ENCODE data around the gene ENGASE.

The ENGASE gene

GRCh38 chr17:79045001-79045729 is 29.5 kb upstream of the ENGASE start:
- no peak for DNase-seq (ENCODE audit: low read depth)
- H3K4me3 ChIP-seq (ENCODE audit: low read depth, low read length) = no peak overlapping the region
- no peak for TF ChIP-seq CTCF (conservative IDR thresholded peaks at IDR 0.05; ENCODE audit: low read depth, low read length)

DNA sequence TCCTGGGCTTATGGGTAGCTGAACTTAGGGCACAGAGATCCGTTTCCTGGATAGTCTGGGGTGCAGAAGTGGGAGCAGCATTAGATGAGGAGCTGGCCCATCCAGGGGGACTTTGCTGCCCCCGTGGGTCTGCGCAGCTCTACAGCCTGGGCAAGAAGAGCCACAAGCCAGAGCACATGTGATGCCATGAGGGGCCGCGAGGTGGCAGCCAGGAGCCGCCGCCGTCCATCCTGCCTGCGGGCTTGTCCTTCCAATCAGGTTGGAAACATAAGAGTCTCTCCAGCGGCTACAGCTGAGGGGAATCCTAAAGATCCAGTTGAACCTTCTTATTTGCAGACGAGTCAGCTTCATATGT is 28.8 kb upstream of the ENGASE start:
- TF ChIP-seq CTCF (conservative IDR thresholded peaks at IDR 0.05; ENCODE audit: low read depth, low read length) = peak; percentile 90
- peak; percentile 81 for DNase-seq (ENCODE audit: low read depth)
- no peak overlapping the region for H3K4me3 ChIP-seq (ENCODE audit: low read depth, low read length)

- H3K4me3 ChIP-seq (ENCODE audit: low read depth, low read length) = no peak overlapping the region
- no peak for TF ChIP-seq CTCF (conservative IDR thresholded peaks at IDR 0.05; ENCODE audit: low read depth, low read length)
- DNase-seq (ENCODE audit: low read depth) = no peak
Measured at GRCh38 chr17:79046197-79046915, 28.3 kb upstream of the ENGASE start.

DNA sequence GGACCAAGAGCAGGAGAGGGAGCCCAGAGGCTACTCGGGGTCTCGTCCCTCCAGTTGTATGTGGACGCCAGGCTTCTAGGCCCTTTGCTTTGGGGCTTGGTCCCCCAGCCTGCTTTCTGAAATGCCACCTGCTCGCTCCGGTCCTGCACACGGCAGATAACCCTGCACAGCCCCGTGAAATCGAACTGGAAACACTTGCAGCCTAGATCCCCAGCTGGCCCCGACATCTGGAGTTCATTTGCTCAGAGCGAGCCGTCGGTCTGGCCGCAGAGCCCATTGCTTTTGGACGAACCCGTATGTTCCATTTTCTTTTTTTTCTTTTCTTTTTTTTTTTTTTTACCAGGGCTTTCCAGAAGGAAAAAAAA is 27.7 kb upstream of the ENGASE start:
- TF ChIP-seq CTCF (conservative IDR thresholded peaks at IDR 0.05; ENCODE audit: low read depth, low read length) = no peak
- no peak for DNase-seq (ENCODE audit: low read depth)
- H3K4me3 ChIP-seq (ENCODE audit: low read depth, low read length) = no peak overlapping the region

GRCh38 chr17:79047291-79047920 is 27.2 kb upstream of the ENGASE start:
- no peak for TF ChIP-seq CTCF (conservative IDR thresholded peaks at IDR 0.05; ENCODE audit: low read depth, low read length)
- H3K4me3 ChIP-seq (ENCODE audit: low read depth, low read length) = no peak overlapping the region
- DNase-seq (ENCODE audit: low read depth) = no peak

- no peak for DNase-seq (ENCODE audit: low read depth)
- no peak for TF ChIP-seq CTCF (conservative IDR thresholded peaks at IDR 0.05; ENCODE audit: low read depth, low read length)
Measured at GRCh38 chr17:79047923-79048825, 26.4 kb upstream of the ENGASE start.

More at GRCh38 chr17:79047923-79048825, 26.4 kb upstream of the ENGASE start:
- no peak overlapping the region for H3K4me3 ChIP-seq (ENCODE audit: low read depth, low read length)
